ENCODE data around the gene EOGT.
A peak's percentile ranks its signal among the peaks of the same experiment; 100 is the strongest.

DNA sequence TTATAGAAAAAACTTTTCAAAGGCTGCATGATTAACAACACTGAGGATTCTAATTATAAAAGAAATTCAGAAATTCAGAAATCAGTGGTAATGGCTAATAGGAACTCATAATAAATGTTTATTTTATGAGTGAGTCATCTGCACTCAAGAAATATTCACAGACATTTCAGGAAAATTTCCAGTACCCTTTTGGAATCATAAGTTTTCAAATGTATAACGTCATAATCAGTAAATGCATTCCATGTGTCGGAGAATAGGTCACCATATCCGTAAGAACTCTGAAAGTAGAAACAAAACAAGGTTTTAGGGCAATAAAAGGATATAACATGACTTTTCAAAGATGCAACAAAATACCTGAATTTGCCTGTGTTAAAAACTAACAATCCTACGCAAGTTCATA lies 24.7 kb downstream of the EOGT start:
- TF ChIP-seq, protein P1, sequence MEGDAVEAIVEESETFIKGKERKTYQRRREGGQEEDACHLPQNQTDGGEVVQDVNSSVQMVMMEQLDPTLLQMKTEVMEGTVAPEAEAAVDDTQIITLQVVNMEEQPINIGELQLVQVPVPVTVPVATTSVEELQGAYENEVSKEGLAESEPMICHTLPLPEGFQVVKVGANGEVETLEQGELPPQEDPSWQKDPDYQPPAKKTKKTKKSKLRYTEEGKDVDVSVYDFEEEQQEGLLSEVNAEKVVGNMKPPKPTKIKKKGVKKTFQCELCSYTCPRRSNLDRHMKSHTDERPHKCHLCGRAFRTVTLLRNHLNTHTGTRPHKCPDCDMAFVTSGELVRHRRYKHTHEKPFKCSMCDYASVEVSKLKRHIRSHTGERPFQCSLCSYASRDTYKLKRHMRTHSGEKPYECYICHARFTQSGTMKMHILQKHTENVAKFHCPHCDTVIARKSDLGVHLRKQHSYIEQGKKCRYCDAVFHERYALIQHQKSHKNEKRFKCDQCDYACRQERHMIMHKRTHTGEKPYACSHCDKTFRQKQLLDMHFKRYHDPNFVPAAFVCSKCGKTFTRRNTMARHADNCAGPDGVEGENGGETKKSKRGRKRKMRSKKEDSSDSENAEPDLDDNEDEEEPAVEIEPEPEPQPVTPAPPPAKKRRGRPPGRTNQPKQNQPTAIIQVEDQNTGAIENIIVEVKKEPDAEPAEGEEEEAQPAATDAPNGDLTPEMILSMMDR (IDR thresholded peaks at IDR 0.05), result no peak
- TF ChIP-seq POLR2A (IDR thresholded peaks at IDR 0.05) (no peak), POLR2AphosphoS5 (IDR thresholded peaks at IDR 0.05) (peak; percentile 39)
